Activated CD4-positive, alpha-beta T cell treated with anti-CD3 and anti-CD28 coated beads for 4 hours (primary cell): ENCODE data around the gene MPLKIP.
"Not testable (repeated sequence)": the region's sequence is repeated elsewhere in the genome, so short reads cannot be mapped to it uniquely, and the experiment has no call there.

Source experiments
- DNase-seq, 2 donors: peaks; one replicate each; pipeline ENCODE4 v3.0.0-alpha.2; 2020

Gene MPLKIP

DNA sequence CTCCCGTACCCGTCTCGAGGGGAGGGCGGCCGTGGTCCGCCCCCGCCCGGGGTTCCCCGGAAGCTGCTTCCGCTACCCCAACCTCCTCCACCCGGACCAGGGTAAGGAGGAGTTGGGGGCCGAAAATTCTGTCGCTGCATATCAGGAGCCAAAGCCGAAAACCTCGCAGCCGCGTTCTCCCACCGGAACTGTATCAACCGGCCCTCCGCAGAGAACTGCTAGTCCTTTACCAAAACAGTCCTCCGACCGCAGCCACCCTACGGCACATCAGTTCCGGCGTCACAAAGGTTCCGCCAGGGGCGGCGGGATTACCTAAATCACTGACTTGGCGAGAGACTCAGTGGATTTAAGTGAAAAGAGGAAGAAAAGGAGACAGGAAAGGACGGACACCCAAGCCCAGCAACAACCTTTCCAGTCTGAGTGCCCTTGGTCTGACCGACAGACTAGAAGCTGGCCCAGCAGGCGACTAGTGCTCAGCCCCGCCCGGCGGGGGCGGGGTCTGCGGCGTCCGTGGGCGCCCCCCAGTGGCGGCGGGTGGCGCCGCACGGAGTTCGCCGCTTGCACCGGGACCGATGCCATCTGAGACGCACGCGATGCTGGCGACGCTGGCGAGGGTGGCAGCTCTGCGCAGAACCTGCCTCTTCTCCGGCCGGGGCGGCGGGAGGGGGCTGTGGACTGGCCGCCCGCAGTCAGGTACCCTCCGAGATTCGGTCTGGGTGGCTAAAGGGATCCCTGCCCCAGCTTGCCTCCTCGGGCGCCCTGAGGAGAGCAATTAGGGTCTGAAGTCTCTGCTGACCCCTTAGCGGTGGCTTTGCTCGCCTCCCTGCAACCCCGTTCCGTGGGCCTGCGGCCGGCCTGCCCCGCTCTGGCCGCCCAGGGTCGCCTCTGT is at the start of gene MPLKIP, which contains the start of gene SUGCT:
Gene MPLKIP, minus strand, starts transcription at position 195 of the 889 bp plus-strand sequence. Its CDS starts 55 bp downstream, at position 140.
Gene SUGCT, plus strand, starts transcription at position 578 of the 889 bp plus-strand sequence.
- DNase-seq: peak; percentile 84 to 87

DNA sequence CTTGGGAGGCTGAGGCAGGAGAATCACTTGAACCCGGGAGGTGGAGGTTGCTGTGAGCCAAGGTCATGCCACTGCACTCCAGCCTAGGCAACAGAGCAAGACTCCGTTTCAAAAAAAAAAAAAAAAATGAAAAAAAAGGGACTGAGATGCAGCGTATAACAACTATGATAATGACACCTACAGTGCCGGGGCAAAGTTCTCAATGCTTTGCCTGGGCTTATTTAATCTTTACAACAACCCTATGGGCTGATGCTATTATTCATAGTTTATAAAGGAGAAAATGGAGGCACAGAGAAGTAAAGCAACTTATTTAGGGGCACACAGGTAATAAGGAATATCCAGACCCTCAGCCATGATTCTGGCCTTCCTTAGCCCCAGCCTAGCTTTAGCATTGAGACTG is 48.0 kb upstream of the MPLKIP start:
- no peak for DNase-seq

DNA sequence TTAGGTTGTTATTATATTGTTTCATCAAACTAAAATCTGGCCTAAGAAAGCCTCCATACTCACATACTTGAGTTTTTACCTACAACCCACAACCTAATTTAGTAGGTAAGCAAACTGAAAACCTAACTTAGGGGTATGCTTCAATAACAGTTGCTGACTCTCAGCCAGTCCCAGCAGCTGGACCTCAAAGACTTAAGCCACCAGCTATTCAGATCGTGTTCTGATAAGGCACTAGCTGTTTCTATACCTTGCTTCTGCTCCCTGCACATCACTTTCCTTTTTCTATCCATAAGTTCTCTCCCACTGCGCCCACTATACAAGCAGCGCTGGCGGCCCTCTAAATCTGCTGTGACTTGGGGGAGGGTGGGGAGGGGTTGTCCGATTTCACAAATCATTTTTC is 42.6 kb upstream of the MPLKIP start:
- no peak for DNase-seq

DNA sequence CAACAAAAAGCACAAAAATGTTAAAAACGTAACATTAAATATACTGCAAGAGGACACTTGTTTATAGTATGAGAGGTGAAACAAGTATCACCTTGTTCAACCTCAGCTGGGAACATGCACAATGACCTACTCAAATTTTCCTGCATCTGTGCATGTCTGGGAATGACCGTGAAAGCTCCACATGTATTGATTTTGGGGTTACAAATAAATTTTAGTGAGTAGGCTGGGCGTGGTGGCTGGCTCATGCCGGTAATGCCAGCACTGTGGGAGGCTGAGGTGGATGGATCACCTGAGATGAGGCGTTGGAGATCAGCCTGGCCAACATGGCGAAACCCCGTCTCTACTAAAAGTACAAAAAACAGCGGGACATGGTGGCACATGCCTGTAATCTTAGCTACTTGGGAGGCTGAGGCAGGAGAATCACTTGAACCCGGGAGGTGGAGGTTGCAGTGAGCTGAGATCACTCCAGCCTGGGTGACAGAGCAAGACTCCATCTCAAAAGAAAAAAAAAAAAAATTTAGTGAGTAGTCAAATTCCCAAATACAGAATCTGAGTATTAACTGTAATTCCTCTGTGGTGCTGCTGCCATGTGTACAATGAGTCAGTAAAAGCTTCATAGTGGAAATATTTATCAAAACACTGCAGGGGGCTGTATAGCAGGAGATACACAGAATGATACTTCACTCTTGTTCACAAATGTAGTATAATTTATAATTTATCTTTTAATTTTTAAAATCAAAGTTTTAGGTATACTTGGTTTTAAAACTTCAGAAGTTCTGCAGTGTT is 41.5 kb upstream of the MPLKIP start:
- DNase-seq: no peak

DNA sequence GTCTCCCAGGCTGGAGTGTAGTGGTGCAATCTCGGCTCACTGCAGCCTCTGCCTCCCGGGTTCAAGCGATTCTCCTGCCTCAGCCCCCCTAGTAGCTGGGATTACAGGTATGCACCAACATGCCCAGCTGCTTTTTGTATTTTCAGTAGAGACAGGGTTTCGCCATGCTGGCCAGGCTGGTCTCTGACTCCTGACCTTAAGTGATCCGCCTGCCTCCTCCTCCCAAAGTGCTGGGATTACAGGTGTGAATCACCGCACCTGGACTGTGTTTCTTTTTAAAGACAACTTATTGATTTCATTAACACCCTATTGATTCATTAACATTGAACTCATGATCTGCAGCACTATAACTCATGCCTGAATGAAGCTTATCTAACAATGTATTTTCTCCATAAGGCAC is 40.8 kb upstream of the MPLKIP start:
- DNase-seq: not testable (repeated sequence)

DNA sequence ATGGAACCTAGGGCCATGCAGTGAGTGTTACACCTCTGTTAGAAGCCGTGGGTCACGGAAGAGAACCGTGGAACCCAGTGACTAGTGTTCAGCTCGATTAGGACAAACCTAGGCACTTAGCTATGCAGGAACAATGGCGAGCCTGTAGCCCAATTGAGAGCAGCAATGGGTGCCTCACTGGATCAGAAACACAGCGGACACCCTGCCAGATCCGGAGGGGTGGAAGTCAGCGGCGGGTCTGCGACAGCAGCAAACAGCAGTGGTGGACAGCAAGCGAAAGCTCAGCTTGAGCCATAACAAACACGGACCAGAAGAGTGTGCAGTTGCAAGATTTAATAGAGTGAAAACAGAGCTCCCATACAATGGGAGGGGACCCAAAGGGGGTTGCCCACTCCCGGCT is 38.7 kb upstream of the MPLKIP start:
- DNase-seq: not testable (repeated sequence)

DNA sequence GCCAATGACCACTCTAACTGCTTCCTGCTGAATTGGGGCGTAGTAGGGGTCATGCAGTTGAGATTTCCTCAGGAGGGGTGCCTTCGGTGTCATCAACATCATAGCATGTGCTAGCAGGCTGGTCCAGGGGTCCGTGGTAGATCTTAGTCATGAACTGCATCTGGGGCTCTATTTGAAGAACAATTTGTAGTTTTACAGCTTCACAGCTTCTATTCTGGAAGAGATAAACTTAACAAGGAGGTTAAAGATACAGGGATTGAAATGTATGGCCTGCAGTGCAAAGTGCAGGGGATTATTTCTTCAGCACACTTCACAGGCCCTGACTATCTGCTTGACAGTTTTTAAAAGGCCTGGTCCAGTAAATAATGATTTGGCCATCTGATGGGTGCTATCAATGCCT is 33.8 kb upstream of the MPLKIP start:
- DNase-seq: not testable (repeated sequence)

DNA sequence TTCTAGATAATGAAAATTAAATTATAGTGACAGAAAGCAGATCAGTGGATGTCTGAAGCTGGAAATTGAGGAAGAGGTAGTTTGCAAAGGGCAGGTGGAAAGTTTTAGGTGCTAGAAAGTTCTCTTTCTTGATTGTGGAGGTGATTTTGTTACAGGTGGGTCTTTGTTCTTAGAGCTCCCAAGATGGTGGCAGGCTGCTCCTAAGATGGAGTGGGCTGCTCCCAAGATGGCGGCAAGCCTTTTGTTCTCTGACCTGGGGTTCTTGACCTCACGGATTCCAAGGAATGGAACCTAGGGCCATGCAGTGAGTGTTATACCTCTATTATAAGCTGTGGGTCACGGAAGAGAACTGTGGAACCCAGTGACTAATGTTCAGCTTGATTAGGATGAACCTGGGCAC is 32.9 kb upstream of the MPLKIP start:
- no peak for DNase-seq

DNA sequence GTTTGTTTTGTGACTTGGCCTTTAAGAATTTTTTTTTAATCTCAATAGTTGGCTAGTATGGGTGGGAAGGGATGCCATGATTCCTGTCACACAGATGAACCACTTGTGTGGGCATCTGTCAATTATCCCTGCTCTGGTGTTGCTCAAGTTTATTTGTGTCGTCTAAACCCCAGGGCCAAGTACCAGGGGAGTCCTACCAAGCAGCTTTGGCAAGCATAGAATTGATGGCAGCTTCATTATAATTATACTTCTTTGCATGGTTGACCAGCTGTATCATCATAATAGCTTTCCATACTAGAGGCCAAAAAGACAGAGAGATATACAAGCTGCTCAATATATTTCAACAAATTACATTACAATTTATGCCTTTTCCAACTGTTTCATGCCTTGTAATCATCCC is 30.8 kb upstream of the MPLKIP start:
- DNase-seq: no peak

DNA sequence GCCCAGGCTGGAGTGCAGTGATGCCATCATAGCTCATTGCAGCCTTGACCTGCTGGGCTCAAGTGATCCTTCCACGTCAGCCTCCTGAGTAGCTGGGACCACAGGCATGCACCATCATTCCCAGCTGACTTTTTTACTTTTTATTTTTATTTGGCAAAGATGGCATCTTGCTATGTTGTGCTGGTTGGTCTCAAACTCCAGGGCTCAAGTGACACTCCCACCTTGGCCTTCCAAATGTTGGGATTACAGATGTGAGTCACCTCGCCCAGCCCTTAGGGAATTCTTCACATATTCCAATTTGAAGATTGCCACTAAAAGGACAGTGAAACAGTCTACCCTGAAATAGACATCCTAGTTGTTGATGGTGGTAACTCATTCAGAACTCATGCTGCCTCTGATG is 28.1 kb upstream of the MPLKIP start:
- DNase-seq: no peak

DNA sequence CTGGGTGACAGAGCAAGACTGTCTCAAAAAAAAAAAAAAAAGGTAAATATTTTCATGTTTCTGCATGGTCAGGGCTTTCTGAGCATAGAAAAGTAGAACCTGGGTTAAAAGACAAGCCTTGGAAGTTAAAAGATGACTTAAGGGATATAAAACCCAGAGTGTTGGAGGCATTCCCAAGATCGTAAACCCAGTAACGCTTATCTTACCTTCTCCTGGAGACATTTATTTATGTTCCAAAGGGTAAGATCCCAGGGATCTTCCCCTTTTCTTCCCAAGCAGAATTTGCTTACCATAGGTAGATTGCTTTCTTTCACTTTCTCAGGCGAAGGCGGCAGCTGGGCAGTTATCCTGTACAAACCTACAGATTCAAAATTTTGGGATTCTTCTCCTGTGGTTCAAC is 22.6 kb upstream of the MPLKIP start:
- DNase-seq: no peak

DNA sequence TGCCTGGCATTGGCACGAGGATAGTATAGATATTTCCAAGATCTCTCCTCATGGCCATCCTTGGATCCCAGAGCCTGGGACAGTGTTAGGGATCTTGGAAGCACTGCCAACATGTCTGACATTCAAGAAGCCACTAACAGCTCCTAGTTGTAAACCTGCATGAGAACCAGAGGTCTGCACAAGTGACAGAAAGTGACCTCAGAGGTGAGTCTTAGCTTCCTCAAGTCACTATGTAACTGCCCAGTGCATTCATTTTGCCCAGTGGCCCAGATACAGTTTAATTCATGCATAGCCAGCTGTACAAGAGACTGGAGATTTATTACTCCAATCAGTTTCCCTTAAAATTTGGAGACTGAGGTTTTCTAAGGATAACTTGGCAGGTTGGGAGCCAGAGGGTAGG is 17.1 kb upstream of the MPLKIP start:
- DNase-seq: no peak

DNA sequence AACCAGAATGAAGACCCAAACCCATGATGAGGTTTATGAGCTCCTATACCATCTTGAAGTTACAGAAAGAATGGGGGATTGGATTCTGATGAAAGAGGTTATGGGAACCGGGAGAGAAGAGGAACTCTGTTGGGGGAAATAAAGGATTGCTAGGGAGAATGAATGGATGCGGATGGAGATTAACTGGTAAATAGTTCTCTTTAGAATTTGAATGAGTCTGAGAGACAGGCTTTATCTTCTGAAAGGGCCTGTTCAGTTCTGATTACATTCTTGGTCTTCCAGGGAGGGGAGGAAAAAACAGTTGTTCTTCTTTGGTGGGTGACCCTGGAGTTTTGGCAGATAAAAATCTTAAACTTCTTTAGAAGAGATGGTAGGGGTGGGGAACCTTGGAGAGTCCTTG is 14.2 kb upstream of the MPLKIP start:
- no peak for DNase-seq

DNA sequence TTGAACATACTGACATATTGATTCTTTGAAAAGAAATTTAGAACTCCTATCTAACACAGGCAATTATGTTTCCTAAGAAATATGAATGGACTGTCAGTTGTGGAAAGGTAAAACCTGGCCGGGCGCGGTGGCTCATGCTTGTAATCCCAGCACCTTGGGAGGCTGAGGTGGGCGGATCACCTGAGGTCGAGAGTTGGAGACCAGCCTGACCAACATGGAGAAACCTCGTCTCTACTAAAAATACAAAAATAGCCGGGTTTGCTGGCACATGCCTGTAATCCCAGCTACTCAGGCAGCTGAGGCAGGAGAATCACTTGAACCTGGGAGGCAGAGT is 13.8 kb upstream of the MPLKIP start:
- DNase-seq: not testable (repeated sequence)

DNA sequence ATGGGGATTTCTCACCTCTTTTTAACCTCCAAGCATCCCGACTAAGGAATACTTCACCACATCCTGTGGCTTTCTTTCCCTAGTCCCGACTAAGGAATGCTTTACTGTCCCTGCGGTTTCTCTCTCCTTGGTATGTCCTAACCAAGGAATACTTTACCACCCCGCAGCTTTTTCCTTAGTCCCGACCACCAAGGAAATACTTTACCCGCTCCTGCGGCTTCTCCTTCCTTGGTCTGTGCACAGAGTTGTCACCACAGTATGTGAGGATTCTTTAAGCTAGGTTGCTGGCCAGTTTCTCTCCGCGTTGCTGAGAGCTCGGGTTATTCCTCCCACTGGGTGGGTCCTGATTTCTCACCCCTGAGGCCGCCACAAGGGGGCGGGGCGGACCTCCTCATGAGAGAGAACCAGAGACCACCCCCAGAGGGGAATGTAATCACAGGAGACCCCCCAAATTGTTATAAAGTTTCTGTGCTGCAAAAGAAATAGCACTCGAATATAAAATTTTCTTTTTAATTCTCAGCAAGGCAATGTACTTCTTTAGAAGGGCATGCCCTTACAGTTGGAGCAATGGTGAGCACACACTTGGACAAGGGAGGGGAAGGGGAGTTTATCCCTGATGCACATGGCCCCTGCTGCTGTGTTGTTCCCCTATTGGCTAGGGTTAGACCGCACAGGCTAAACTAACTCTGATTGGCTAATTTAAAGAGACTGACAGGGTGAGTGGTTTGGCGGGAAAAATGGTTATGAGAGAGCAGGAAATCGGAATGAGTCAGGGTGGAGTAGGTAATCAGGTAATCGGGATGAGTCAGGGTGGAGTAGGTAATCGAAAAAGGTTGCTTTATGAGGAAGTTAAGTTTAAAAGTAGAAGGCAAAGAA is 13.2 kb upstream of the MPLKIP start:
- DNase-seq: no peak

DNA sequence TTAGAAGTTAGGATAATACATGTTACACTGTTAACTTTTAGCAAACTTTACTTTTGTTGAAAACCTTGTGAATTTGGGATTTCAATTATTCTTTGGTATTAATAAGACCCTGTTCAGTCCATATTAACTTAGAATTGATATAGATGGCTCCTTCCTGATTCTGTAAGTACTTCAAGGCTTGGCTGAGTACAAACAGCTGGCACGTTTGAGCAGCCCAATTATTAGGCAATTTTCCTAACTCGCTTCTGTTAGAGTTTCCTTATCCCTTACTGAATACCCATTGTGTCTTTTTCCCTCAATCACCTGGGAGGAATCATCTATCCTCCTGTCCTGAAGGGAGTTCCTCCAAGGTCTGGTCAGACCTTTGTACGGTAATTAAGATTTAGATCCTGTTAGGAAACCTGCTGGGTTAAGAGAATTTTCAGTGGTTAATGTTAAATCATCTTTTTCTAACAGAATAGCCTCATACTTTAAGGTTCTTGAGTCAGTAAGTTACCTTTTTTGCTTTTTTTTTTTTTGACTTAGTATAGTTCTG is 11.2 kb upstream of the MPLKIP start:
- DNase-seq: not testable (repeated sequence)

DNA sequence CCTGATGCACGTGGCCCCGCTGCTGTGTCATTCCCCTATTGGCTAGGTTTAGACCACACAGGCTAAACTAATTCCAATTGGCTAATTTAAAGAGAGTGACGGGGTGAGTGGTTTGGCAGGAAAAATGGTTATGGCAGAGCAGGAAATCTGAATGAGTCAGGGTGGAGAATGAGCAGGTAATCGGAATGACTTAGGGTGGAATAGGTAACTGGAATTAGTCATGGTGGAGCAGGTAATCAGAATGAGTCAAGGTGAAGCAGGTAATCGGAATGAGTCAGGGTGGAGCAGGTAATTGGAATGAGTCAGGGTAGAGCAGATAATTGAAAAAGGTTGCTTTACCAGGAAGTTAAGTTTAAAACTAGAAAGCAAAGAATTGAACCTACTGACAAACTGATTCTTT is 7.5 kb upstream of the MPLKIP start:
- not testable (repeated sequence) for DNase-seq

DNA sequence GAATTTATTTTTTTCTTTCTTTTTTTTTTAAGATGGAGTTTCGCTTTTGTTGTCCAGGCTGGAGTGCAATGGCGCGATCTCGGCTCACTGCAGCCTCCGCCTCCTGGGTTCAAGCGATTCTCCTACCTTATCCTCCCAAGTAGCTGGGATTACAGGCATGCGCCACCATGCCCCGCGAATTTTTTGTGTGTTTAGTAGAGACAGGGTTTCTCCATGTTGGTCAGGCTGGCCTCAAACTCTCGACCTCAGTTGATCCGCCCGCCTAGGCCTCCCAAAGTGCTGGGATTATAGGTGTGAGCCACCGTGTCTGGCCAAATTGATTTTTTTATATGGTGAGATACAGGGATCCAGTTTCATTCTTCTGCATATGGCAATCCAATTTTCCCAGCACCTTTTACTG is 5.5 kb upstream of the MPLKIP start:
- DNase-seq: not testable (repeated sequence)

DNA sequence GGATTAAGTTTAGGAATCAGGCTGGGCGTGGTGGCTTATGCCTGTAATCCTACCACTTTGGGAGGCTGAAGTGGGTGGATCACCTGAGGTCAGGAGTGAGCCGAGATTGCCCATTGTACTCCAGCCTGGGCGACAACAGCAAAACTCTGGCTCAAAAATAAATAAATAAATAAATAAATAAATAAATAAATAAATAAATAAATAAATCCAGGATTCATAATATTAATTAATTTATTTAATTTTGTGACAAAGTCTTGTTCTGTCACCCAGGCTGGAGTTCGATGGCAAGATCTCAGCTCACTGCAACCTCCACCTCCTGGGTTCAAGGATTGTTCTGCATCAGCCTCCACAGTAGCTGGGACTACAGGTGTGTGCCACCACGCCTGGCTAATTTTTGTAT is 4.6 kb upstream of the MPLKIP start:
- DNase-seq: no peak

DNA sequence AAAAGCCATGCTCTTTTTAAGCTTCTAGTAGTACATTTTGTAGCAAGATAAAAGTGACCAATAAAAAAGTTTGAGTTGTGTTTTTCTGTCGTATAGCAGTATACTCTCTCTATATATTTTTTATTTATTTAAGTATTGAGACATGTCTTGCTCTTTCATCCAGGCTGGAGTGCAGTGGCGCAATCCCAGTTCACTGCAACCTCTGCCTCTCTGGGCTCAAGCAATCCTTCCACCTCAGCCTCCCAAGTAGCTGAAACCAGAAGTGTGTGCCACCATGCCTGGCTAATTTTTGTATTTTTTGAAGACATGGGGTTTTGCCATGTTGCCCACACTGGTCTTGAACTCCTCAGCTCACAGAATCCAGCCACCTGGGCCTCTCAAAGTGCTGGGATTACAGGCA is 3.1 kb upstream of the MPLKIP start:
- no peak for DNase-seq

DNA sequence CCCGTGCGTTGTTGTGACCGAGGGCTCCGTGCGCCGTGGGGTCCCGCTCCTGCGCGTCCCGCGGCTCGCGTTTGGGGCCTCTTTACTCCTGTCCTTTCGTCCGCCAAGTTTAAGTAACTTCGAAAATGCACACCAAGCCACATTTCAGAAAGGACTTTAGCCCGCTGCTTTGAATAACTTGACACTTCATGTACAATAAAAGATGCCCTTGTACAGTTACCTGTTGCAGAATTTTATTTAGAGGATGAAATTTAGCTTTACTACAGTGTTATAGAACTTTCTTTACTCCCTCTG is 842 bp upstream of the MPLKIP start:
- no peak for DNase-seq

DNA sequence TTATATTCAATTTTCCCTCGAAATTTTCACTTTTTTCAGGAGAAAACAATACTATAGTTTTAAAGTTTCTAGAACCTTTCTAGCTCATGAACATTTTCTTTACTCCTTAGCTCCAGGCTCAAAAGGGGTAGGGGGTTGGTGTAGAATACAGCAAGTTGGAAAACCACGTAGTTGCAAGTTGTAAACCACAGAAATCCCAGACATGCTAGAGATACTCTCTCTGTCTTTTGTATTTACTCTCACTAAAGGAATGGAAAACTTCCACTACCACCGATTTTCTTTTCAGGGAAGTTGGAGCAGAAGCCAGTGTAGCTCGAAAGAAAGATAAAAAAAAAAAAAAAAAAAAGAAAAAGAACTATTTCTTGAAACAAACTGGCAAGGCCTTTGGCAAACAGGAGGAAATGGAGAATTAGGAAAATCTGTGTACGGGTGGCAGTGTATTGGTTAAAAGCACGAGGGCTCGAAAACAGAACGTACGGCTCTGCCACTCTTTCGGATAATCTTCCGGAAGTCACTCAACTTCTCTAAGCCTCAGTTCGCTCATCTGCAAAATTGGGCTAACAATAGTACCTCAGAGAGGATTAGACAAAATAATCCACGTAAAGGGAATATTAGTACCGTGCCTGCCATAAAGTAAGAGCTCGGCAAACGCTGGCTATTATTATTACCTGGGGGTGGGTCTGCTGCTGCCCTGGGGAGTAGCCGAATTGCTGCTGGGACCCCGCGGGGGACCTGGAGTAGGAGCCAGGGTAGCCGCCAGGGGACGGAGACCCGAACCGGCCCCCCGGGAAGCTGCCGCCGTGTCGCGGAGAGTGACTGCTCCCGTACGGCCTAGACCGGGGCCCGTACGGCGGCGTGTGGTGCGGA is 628 bp downstream of the MPLKIP start:
- DNase-seq: peak; percentile 2 to 5
